Type B pancreatic cell (in vitro differentiated cells): ENCODE results near the gene C22orf15. TPM values are rescaled to one million over a fixed set of nuclear protein-coding genes. Genes with fewer than 3 reads are reported as not detected.
A peak's percentile ranks its signal among the peaks of the same experiment; 100 is the strongest.

Experiments
- DNase-seq: peaks from one replicate; pipeline ENCODE4 v3.0.0; 2021; ENCODE audit warnings: mixed read lengths; ENCODE audit not compliant: unreplicated experiment; ENCODE audit errors: extremely low spot score
- H3K27ac Mint-ChIP-seq: 2 replicates; pipeline ENCODE4 v1.8.0; 2021; ENCODE audit warnings: mild to moderate bottlenecking, mixed read lengths
- H3K27me3 Mint-ChIP-seq: 2 replicates; pipeline ENCODE4 v1.8.0; 2021; ENCODE audit warnings: mixed read lengths
- H3K36me3 Mint-ChIP-seq: 2 replicates; pipeline ENCODE4 v1.8.0; 2021; ENCODE audit warnings: mixed read lengths
- H3K4me1 Mint-ChIP-seq: one replicate; pipeline ENCODE4 v1.8.0; 2021; ENCODE audit warnings: mixed read lengths; ENCODE audit not compliant: unreplicated experiment
- H3K4me3 Mint-ChIP-seq: 2 replicates; pipeline ENCODE4 v1.8.0; 2021; ENCODE audit warnings: mild to moderate bottlenecking, mixed read lengths
- H3K9me3 Mint-ChIP-seq: 2 replicates; pipeline ENCODE4 v1.8.0; 2021; ENCODE audit warnings: mixed read lengths
- CTCF ChIP-seq: fragments of 200-600 bp; sonication (generic); conservative IDR thresholded peaks from 2 replicates; pipeline ENCODE4 v1.5.0; 2021; ENCODE audit warnings: antibody characterized with exemption, mild to moderate bottlenecking
- total RNA-seq: library from RNA; stranded (reverse); gene quantifications from 2 replicates; pipeline ENCODE4 v1.2.1, GENCODE V29; 2021; ENCODE audit warnings: low replicate concordance

C22orf15 gene
- total RNA-seq, 1 donor from 2014 or later = 1.7 TPM

GRCh38 chr22:23764899-23765881, 2.4 kb downstream of the C22orf15 start:
- Mint-ChIP-seq H3K4me3 (peak overlapping the region; percentile 66), H3K27me3 (no peaks in the 10 kb centered on the region), H3K9me3 (no peaks in the 10 kb centered on the region), H3K27ac (no peak overlapping the region), H3K36me3 (no peaks in the 10 kb centered on the region), H3K4me1 (peaks cover 4% of the 10 kb centered on the region)
- no peak for DNase-seq
- TF ChIP-seq CTCF = no peak

- Mint-ChIP-seq H3K9me3 (no peaks in the 10 kb centered on the region), H3K36me3 (no peaks in the 10 kb centered on the region), H3K4me3 (peak overlapping the region; percentile 78), H3K4me1 (peaks cover 7% of the 10 kb centered on the region), H3K27me3 (no peaks in the 10 kb centered on the region), H3K27ac (no peak overlapping the region)
- DNase-seq = no peak
- TF ChIP-seq CTCF = no peak
These were observed 4.5 kb downstream of the C22orf15 start for GRCh38 chr22:23767303-23767672.

- H3K36me3 Mint-ChIP-seq = no peaks in the 10 kb centered on the region
- H3K9me3 Mint-ChIP-seq = no peaks in the 10 kb centered on the region
- H3K27ac Mint-ChIP-seq = peak within 1 kb of the TSS; percentile 61
- H3K27me3 Mint-ChIP-seq = no peaks in the 10 kb centered on the region
- DNase-seq = peak; percentile 89
- H3K4me3 Mint-ChIP-seq = peak within 1 kb of the TSS; percentile 88
- H3K4me1 Mint-ChIP-seq = peaks cover 3% of the 10 kb centered on the region
- peak; percentile 93 for TF ChIP-seq CTCF
These were observed 5.1 kb downstream of the C22orf15 start, which contains the start of gene CHCHD10 for GRCh38 chr22:23767673-23768548. TSS of gene CHCHD10 (minus strand) at chr22:23767972. CDS start at chr22:23767874, 98 bp downstream.

- DNase-seq = no peak
- H3K27me3 Mint-ChIP-seq = peaks cover 6% of the 10 kb centered on the region
- no peak overlapping the region for H3K27ac Mint-ChIP-seq
- H3K36me3 Mint-ChIP-seq = no peaks in the 10 kb centered on the region
- H3K9me3 Mint-ChIP-seq = no peaks in the 10 kb centered on the region
- peak overlapping the region; percentile 14 for H3K4me3 Mint-ChIP-seq
- peaks cover 14% of the 10 kb centered on the region for H3K4me1 Mint-ChIP-seq
- no peak for TF ChIP-seq CTCF
These were observed 6.7 kb downstream of the C22orf15 start for GRCh38 chr22:23769321-23769965.

- peaks cover 24% of the 10 kb centered on the region for H3K4me1 Mint-ChIP-seq
- H3K27me3 Mint-ChIP-seq = peaks cover 6% of the 10 kb centered on the region
- no peak overlapping the region for H3K27ac Mint-ChIP-seq
These were observed 9.5 kb downstream of the C22orf15 start for GRCh38 chr22:23772315-23772648.

More at GRCh38 chr22:23772315-23772648, 9.5 kb downstream of the C22orf15 start:
- DNase-seq = no peak
- H3K36me3 Mint-ChIP-seq = no peaks in the 10 kb centered on the region
- TF ChIP-seq CTCF = no peak
- H3K4me3 Mint-ChIP-seq = peak overlapping the region; percentile 83
- no peaks in the 10 kb centered on the region for H3K9me3 Mint-ChIP-seq
